Vagina (tissue), 2 donors: ENCODE results near the gene CELA2B.

Experiments used
- CTCF ChIP-seq, 3 experiments: fragments of 450-650 bp in 2 of 3; fragments of 200-600 bp in 1 of 3; sonication (generic) in 1 of 3; IDR thresholded peaks; one replicate each; pipeline ENCODE4 v1.5.1; 2017 to 2019; ENCODE audit warnings: antibody characterized with exemption in 3 of 3, mild to moderate bottlenecking in 2 of 3, moderate library complexity in 2 of 3
- POLR2AphosphoS5 ChIP-seq, 2 donors: sonication (generic); formaldehyde crosslinking; IDR thresholded peaks; one replicate each; pipeline ENCODE4 v1.9.0; 2017; ENCODE audit warnings: antibody characterized with exemption in 2 of 2, mild to moderate bottlenecking in 2 of 2, low read depth in 1 of 2; ENCODE audit not compliant: insufficient read depth in 1 of 2

DNA sequence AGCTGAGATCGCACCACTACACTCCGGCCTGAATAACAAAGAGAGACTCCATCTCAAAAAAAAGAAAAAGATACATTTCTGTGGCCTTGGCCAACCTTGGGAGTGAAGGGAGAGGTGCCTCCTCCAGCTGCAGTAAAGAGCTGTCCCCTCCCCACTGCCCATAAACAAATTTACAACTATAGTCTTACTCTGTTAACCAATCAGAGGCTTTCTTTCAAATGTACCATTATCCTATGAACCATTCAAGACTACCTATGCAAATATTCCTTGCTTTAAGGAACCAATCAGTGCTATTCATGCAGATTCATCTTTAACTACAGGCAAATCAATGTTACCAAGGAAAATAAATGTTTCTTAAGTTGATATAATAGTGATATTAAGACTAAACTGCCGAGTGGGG lies 1.0 kb downstream of the CELA2B start:
- TF ChIP-seq POLR2AphosphoS5 (IDR thresholded peaks at IDR 0.05; ENCODE audit: insufficient read depth in 1 of 2, low read depth in 1 of 2) (no peak), CTCF (IDR thresholded peaks at IDR 0.05) (no peak)
